Prostate gland (tissue), 2 donors: ENCODE measurements around the gene STK39.

Source experiments
- CTCF ChIP-seq, 4 experiments: fragments of 200-600 bp in 2 of 4; fragments of 450-650 bp in 2 of 4; sonication (generic) in 2 of 4; IDR thresholded peaks; 1 replicate in 3 of 4; 2 replicates in 1 of 4; pipeline ENCODE4 v1.5.1; 2016 to 2019; ENCODE audit warnings: antibody characterized with exemption in 4 of 4, mild to moderate bottlenecking in 2 of 4, moderate library complexity in 2 of 4
- POLR2A ChIP-seq: fragments of 450-650 bp; IDR thresholded peaks from one replicate; pipeline ENCODE4 v1.6.1; 2016; ENCODE audit warnings: antibody characterized with exemption, mild to moderate bottlenecking

DNA sequence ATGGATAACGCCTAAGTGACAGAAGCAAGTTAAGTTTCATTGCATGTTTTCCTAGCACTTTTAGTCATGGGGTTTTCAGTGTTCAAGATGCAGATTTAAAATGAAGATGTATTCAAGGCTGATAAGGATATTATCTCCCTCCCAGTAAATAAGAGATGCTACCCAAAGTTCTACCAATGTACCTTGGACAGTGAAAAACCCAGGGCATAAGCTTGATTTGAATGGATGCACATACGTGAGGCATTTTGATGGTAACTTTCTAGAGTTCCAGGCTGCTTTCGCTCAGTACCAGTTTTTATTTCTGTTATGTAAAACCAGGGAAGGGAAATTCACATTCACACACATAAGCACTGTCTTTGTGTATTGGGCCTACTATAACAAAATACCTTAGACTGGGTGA, 90.3 kb downstream of the STK39 start:
- no peak for TF ChIP-seq CTCF (IDR thresholded peaks at IDR 0.05)
- no peak for TF ChIP-seq POLR2A
